UCSD-AML1 (cell line): Measurements from ENCODE around the gene KRT8.
A peak's percentile ranks its signal among the peaks of the same experiment; 100 is the strongest.

Experiments
- DNase-seq: peaks from one replicate; lab custom pipeline; 2025; ENCODE audit not compliant: unreplicated experiment; lab: John Stamatoyannopoulos, UW

The KRT8 gene

DNA sequence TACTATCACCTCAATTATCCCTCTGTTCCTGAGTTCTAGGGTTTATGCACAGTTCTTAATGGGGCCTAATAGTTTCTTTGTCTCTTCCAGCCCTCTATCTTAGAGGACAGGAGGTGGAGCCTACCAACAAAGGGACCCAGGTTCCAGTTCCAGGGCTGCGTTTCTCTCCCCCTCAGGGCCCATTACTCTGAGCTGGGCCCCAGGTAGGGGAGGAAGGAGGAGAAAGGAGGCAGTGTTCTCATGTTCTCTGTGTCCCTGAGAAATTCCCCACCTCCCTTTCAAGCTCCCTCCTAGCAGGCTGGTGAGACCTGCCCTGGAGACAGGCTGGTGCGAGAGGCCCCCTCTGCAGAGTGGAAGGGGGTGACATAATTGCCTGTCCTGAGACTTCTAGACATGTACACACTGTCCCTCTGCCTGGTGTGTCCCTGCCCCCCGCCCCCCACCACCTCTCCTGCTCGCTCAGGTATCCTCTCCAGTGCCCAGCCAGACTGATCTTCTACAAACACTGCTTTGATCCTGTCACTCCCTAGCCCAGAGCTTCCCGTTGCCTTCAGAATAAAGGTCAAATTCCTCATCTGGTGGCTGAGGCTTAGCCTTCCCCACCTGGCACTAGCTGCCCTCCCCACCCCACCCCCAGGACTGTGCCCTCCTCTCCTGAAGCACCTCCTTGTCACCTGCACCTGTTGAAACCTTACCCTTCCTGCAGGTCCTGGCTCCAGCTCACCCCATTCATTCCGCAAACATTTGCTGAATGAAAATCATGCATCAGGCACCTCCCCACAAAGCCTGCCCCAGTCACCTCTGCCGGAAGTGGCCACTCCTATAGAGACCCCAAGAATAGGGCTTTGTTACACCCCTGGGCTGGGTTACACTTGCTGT is 21.1 kb upstream of the KRT8 start:
- no peak for DNase-seq

- no peak for DNase-seq
These were observed 20.2 kb upstream of the KRT8 start for GRCh38 chr12:52924764-52925716.

DNA sequence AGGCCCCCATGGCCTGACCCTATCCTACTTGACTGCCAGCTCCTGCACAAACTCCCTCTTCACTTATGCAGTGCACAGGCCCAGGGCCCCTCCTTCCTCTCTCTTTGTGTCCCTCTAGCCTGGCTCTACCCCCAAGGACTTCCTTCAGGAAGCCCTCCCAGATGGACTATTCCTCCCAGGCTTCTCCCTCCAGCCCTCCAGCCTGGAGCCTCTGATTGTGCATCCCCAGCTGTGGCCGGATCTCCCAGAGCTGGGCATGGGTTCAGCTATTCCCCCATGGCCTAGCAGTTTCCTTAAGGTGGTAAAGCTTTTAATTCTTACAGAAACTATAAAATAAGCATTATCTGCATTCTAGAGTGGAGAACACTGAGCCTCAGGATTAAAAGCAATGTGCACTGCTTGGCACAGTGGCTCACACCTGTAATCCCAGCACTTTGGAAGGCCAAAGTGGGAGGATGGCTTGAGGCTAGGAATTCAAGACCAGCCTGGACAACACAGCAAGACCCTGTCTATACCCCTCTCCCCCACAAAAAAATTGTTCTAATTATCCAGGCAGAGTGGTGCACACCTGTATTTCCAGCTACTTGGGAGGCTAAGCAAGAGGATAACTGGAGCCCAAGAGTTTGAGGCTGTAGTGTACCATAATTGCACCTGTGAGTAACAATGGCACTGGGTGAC is 16.8 kb upstream of the KRT8 start:
- no peak for DNase-seq

- no peak for DNase-seq
These were observed 16.1 kb upstream of the KRT8 start for GRCh38 chr12:52920937-52921336.

DNA sequence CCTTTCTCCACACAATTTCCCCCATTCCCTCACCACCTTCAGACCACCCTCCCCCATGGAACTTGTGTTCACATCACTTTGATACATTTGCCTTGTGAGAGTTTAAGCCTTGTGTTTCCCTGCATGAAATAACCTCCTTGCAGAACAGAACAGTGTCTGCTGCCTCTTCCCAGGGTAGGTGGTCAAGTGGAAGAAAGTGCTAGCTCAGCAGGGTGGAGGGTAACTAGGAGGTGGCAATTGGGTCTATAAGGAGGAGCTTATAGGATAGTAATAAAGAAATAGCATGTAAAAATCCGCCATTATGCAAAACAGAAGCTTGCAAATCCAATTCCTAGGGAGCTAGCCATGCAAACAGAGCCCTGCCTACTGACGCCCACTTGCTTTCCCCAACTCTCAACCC is 13.9 kb upstream of the KRT8 start:
- no peak for DNase-seq

GRCh38 chr12:52918351-52918750 is 13.5 kb upstream of the KRT8 start:
- DNase-seq = no peak

GRCh38 chr12:52917800-52918199 is 12.9 kb upstream of the KRT8 start:
- DNase-seq = no peak

- no peak for DNase-seq
These were observed 11.3 kb upstream of the KRT8 start for GRCh38 chr12:52916216-52916615.

- no peak for DNase-seq
These were observed 10.8 kb upstream of the KRT8 start for GRCh38 chr12:52915637-52916036.

- DNase-seq = no peak
These were observed 9.8 kb upstream of the KRT8 start for GRCh38 chr12:52914576-52915121.

GRCh38 chr12:52913431-52913821 is 8.6 kb upstream of the KRT8 start:
- no peak for DNase-seq

GRCh38 chr12:52912711-52913430 is 8.0 kb upstream of the KRT8 start:
- no peak for DNase-seq

- DNase-seq = peak; percentile 50
These were observed 5.5 kb upstream of the KRT8 start for GRCh38 chr12:52910248-52910883.

DNA sequence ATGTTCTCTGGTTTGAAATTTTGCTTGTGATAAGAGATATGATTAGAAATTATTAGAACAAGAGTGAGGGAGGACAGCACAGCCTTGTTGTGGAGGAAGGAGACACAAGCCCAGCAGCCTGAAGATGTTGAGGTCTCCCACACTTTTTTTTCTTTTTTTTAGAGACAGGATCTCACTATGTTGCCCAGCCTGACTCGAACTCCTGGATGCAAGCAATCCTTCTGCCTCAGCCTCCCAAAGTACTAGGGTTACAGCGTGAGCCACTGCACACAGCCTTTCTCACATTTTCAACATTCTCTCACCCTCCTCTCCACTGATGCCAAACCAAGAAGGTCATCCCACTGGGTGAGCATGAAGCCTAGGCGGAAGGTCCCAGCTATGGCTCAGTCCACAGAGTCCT is 4.9 kb upstream of the KRT8 start:
- DNase-seq = no peak

GRCh38 chr12:52909331-52909730 is 4.5 kb upstream of the KRT8 start:
- no peak for DNase-seq

DNA sequence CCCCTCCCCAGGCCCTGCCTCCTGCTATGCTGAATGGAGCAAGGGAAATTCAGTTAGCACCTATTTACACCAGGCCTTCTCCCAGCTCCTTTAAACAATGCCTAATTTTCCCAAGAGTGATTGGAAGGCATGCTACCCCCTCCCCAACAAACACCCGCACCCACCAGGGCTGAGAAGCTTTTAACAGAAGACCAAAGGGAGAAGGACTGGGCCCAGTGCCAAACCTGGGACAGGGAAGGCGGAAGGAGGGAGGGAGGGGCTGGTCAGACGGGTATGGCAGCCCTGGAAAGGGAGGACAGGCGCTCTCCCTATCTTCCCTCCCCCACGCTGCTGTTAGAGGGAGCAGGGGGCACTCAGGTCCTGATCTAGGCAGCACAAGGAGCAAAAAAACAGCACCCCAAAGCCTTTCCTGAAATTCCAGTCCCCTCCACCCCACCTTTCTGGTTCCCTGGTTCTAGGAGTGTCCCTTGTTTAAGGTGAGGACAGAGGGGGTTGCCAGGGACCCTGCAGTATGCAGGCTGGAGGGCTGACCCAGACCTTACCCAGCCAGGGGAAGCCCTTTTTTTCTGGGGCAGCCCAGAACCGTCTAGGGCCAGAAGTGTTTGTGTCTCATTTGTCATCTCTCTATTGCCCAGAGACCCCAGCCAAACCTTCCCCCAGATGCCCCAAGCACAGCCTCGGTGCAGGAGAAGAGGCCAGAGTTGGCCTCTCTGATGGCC is 2.4 kb upstream of the KRT8 start:
- DNase-seq = no peak

- DNase-seq = no peak
These were observed 1.3 kb upstream of the KRT8 start for GRCh38 chr12:52906191-52906601.

DNA sequence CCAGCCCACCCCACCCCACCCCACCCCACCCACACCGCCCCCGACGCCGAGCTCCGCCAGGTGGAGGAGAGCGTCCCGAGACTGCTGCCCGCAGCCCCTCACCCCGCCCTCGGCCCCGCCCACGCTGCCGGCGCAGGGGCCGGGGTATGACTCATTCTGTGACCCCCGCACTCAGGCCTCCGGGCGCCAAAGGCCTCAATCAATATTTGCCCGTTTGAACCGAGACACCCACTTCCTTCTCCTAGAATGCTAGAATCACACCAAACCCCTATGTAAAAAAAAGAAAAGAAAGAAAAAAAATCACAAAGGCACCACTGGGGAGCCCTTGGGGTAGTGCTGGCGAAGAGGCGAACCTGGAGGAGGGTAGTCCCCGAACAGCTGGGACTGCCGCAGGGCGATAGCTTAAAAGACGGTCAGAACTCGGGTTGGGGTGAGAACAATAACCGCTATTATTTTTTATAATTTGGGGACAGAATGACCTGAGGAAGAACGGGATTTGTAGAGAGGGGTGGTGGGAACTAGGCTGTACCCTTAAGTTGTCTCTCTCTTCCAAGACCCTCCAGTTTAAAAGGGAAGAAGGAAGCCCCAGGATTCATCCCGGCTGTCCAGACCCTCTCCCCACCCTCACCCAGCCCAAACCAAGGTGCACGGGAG is 894 bp downstream of the KRT8 start:
- DNase-seq = peak; percentile 45
